Activated CD4-positive, CD25-positive, alpha-beta regulatory T cell treated with anti-CD3 and anti-CD28 coated beads, Interleukin-2, amount 50 U/mL, for 72 hours (primary cell): ENCODE results near the gene ENTPD8.
"Not testable (repeated sequence)": the region's sequence is repeated elsewhere in the genome, so short reads cannot be mapped to it uniquely, and the experiment has no call there.

ENCODE experiments used
- DNase-seq: peaks from one replicate; pipeline ENCODE4 v3.0.0; 2021

ENTPD8 gene

DNA sequence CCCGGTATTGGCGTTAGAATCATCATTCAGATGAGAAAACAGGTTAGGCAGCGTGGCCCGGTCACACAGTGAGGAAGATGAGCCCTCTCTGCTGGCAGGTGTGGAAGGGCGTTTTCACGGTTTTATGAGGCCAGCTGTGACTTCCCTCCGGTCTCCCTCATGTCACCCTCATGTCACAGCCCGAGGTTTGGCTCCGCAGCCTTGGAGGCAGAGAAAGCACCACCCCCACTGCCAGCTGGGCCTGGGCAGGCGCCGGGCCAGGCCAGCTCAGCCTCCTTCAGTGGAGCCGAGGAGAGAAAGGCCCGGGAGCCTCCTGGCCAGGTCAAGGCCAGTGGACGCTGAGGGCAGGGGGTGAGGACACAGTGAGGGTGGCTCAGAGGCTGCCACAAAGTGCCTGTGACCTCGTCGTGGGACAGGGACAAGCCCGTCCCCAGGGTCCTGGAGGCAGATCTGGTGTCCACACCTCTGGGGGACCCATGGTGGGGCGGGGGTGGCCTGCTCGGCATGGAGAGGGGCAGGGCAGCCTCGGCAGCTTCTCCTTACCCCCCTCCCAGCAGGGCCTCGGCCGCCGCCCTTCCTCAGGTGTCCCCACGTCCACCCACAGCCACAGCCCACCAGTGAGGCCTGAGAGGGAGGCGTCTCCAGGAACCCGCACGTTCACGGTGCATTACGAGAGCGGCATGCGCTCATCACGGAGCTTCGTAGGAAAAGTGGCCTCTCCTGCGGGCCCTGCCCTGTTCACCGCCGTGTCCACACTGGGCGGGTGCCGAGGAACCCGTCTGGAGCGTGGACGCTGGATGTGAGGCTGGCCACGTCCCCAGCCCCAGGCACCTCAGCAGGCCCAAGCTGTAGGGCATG is 50.4 kb downstream of the ENTPD8 start:
- no peak for DNase-seq

DNA sequence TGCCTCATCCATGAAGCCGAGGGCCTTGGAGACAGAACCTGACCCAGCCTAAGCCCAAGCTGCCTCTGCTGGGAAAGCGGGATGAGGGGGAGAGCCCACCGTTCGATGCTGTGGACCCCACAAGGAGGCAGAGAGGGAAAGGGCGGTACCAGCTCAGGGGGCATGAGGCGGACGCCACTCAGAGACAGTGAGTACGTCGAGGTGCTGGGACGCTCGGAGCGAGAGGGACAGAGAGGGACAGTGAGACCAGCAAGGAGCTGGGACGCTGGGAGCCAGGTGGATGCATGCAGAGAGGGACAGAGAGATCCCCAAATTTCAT is 51.8 kb downstream of the ENTPD8 start:
- no peak for DNase-seq

DNA sequence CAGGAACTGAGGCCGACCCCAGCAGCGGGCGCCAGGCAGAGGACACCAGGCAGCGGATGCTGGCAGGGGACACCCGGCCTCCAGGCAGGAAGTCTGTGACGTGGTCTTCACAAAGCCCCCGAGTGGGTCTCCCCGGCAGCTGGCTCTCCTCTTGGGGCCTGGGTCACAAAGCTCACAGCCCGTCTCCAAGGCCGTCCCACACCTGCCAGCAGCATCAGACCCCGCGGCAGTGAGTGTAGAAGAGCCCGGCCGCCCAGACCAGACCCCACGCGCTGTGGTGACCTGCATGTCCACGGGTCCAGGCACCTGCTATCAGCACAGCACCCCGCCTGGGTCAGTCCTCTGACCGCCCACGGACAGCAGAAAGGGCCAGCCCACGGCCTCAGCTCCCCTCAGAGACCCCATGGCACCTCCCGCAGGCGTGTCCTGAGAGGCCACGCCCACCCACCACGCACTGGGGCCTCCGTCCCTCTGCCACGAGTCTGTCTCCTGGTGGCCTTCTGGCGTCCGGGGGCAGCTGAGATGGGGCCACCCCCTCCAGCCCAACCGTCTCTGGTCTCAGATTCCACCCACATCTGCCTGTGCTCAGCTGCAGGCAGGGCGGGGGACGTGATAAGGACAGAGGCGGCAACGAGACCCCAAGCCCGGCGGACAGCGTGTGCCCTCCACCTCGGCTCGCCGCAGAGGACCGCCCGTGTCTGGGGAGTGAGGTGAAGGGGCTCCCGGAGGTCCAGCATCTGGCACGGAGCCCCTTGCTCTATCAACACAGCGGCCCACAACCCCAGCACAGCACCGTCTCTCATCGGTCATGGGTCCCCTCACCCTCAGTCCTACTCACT is 52.3 kb downstream of the ENTPD8 start:
- DNase-seq = no peak

DNA sequence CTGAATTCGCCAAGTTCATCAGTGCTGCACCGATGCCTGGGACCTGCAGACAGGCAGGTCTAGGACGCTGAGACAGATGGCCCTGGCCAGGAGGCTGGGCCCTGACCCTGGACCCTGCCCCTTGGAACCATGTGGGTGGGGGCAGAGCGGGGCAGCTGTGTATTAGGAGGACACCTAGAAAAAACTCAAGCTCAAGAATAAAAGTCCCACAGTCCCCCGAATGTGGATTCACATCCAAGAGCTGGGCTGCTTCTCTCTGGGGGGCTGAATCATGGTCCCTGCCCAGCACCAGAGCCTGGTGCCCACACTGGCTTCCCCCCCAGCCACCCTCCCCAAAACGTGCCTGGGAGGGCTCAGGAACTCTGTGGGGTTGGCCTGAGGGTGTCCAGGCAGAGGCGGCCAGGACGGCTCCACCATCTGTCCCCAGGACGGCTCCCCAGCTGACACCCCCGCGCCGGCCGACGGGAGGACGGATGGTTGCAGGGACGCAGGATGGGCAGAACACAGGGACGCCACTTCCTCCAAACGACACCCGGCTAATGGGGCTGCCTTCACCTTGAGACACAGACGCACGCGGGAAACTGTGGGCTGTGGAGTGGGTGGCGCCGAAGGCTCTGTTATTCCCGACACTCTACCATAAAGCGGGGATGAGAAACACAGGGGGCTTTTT is 53.1 kb downstream of the ENTPD8 start:
- no peak for DNase-seq

DNA sequence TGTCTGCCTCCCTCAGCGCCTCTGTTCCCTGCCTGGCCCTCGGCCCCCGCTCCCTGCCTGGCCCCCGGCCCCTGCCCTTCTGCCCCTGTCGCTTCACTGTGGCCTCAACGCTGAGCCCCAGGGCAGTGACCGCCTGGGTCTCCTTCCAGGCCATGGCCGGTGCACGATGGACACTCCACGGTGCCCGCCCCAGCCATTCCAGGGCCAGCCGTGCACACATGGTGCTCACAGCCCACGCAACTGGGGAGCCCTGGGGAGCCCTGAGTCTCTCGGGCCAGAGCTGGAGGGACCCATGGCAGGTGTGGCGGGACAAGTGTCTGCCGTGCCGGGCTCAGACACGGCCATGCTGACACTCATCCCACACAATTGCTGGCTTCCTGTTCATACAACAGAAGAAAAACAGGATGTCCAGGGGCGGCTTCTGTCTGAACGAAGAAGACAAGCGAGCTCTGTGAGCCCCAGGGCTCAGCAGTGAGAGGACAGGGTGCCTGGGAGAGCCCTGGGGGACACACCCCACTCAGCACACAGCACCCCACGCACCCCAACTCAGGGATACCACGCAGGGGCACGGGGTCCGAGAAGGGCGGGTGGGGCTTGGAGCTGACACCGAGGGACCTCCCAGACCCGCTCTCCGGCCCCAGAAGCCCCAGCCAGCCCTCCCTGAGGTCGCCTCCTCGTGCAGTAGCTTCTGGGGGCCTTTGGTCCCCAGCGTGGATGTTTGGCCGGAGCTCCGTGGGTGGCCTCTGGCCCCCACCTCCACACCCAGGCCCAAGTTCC is 53.9 kb downstream of the ENTPD8 start:
- DNase-seq = peak; percentile 61

DNA sequence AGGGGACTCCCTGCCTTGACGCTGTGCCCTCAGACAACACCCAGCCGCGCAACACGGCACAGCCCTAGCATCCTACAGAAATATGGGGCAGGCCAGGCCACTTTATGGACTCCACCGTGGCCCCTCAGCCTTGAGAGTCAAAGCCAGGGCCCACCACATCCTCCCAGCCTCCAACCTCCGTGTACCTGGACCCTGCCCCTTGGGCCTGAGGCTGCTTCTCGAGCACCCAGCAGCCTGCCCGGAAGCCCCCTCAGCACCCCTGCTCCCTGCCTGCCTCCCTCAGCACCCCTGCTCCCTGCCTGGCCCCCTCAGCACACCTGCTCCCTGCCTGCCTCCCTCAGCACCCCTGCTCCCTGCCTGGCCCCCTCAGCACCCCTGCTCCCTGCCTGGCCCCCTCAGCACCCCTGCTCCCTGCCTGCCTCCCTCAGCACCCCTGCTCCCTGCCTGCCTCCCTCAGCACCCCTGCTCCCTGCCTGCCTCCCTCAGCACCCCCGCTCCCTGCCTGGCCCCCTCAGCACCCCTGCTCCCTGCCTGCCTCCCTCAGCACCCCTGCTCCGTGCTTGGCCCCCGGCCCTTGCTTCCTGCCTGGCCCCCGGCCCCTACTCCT is 54.5 kb downstream of the ENTPD8 start:
- not testable (repeated sequence) for DNase-seq

DNA sequence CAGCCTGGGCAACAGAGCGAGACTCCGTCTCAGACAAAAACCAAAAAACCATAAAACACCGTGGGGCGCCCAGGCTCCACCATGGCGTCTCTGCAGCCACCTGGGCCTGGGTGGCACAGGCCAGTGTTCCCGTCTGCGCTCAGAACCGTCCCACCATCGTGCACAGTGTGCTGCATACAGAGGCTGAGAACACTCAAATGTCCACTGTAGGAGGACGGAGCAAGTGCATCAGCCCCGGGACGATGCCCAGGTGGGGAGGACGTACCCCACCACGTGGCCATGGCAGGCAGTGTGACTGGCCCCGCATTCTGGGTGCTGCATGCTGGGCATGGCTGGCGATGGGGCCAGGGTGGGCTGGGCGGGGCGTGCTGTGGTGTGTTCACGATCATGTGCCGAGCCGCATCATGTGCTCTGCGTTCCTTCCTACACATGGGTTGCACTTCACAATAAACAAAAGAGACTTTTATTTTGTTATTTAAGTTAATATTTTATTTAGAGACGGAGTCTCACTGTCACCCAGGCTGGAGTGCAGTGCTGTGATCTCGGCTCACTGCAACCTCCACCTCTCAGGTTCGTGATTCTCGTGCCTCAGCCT is 56.0 kb downstream of the ENTPD8 start:
- no peak for DNase-seq
